ENCODE data around the gene OR1N2. TPM values are rescaled to one million over a fixed set of nuclear protein-coding genes. Genes with fewer than 3 reads are reported as not detected.

The OR1N2 gene
- total and polyA plus RNA-seq, 10 of the 15 experiments (the other 5 are each of a cell fraction or from before 2014, with no cell fraction given): 0.08 TPM; not detected in 9

- 46% methylated on average over 4 of the region's 4 CpGs for WGBS (ENCODE audit: insufficient coverage, insufficient replicate concordance, low lambda C conversion rate, missing lambda C conversion rate)
- no peak overlapping the region for H3K9ac ChIP-seq (ENCODE audit: control insufficient read depth, insufficient read depth, low read length)
- POLR2A ChIA-PET: no interaction called here
- DNase-seq (ENCODE audit: low read depth, low spot score) (no peak), FAIRE-seq (no peak), ATAC-seq (no peak)
- no peak overlapping the region for H3K27ac ChIP-seq (ENCODE audit: control insufficient read depth, insufficient read depth)
- no peaks in the 10 kb centered on the region for H3K9me3 ChIP-seq (replicated peaks; ENCODE audit: control insufficient read depth, insufficient read depth, low read length)
- no peaks in the 10 kb centered on the region for H3K36me3 ChIP-seq (ENCODE audit: control insufficient read depth in 2 of 2, insufficient read depth in 2 of 2, low read length in 1 of 2)
- RAD21 ChIA-PET (ENCODE audit: unreplicated experiment): no interaction called here
- H3K4me1 ChIP-seq (ENCODE audit: control insufficient read depth, insufficient read depth, low read length): no peaks in the 10 kb centered on the region
- H2AFZ ChIP-seq (ENCODE audit: control insufficient read depth, low read depth, low read length): no peak overlapping the region
- no peaks in the 10 kb centered on the region for H4K20me1 ChIP-seq (ENCODE audit: control insufficient read depth, insufficient read depth)
- TF ChIP-seq ZNF384 (IDR thresholded peaks at IDR 0.05; ENCODE audit: borderline replicate concordance, low read depth, low read length): no peak
- no peak for TF ChIP-seq SRF (IDR thresholded peaks at IDR 0.05; ENCODE audit: low read depth in 2 of 2, low read length in 2 of 2)
- no peak for TF ChIP-seq FOXK2 (IDR thresholded peaks at IDR 0.05)
- TF ChIP-seq ATF7 (IDR thresholded peaks at IDR 0.05; ENCODE audit: low read depth): no peak
- TF ChIP-seq RFX5 (IDR thresholded peaks at IDR 0.05; ENCODE audit: low read depth, low read length): no peak
- no peak for TF ChIP-seq CBFB (IDR thresholded peaks at IDR 0.05; ENCODE audit: low read depth)
- no peak for TF ChIP-seq SREBF1 (IDR thresholded peaks at IDR 0.05; ENCODE audit: low read length)
- TF ChIP-seq PAX5 (IDR thresholded peaks at IDR 0.05; ENCODE audit: borderline replicate concordance, low read depth, low read length): no peak
- no peak for TF ChIP-seq TAF1 (IDR thresholded peaks at IDR 0.05; ENCODE audit: borderline replicate concordance, low read depth, low read length)
- TF ChIP-seq CEBPZ (IDR thresholded peaks at IDR 0.05; ENCODE audit: low read depth, low read length): no peak
- TF ChIP-seq, protein P1, sequence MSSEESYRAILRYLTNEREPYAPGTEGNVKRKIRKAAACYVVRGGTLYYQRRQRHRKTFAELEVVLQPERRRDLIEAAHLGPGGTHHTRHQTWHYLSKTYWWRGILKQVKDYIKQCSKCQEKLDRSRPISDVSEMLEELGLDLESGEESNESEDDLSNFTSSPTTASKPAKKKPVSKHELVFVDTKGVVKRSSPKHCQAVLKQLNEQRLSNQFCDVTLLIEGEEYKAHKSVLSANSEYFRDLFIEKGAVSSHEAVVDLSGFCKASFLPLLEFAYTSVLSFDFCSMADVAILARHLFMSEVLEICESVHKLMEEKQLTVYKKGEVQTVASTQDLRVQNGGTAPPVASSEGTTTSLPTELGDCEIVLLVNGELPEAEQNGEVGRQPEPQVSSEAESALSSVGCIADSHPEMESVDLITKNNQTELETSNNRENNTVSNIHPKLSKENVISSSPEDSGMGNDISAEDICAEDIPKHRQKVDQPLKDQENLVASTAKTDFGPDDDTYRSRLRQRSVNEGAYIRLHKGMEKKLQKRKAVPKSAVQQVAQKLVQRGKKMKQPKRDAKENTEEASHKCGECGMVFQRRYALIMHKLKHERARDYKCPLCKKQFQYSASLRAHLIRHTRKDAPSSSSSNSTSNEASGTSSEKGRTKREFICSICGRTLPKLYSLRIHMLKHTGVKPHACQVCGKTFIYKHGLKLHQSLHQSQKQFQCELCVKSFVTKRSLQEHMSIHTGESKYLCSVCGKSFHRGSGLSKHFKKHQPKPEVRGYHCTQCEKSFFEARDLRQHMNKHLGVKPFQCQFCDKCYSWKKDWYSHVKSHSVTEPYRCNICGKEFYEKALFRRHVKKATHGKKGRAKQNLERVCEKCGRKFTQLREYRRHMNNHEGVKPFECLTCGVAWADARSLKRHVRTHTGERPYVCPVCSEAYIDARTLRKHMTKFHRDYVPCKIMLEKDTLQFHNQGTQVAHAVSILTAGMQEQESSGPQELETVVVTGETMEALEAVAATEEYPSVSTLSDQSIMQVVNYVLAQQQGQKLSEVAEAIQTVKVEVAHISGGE (CRISPR knock-in tag; IDR thresholded peaks at IDR 0.05): no peak
- no peak for TF ChIP-seq BHLHE40 (IDR thresholded peaks at IDR 0.05; ENCODE audit: borderline replicate concordance in 1 of 2, low read depth in 2 of 2, low read length in 1 of 2)
- TF ChIP-seq, protein P2, sequence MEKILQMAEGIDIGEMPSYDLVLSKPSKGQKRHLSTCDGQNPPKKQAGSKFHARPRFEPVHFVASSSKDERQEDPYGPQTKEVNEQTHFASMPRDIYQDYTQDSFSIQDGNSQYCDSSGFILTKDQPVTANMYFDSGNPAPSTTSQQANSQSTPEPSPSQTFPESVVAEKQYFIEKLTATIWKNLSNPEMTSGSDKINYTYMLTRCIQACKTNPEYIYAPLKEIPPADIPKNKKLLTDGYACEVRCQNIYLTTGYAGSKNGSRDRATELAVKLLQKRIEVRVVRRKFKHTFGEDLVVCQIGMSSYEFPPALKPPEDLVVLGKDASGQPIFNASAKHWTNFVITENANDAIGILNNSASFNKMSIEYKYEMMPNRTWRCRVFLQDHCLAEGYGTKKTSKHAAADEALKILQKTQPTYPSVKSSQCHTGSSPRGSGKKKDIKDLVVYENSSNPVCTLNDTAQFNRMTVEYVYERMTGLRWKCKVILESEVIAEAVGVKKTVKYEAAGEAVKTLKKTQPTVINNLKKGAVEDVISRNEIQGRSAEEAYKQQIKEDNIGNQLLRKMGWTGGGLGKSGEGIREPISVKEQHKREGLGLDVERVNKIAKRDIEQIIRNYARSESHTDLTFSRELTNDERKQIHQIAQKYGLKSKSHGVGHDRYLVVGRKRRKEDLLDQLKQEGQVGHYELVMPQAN (conservative IDR thresholded peaks at IDR 0.05): no peak
- no peak for TF ChIP-seq NFIC (IDR thresholded peaks at IDR 0.05; ENCODE audit: low read depth, low read length)
- intact Hi-C loops (cut with micrococcal nuclease; ENCODE audit: unreplicated experiment) (no loop called here), in situ Hi-C loops (cut with MboI) (no loop called here)
- CTCF ChIA-PET: no interaction called here
- no peak overlapping the region for H3K4me2 ChIP-seq (ENCODE audit: control insufficient read depth, insufficient read depth)
- SMC1A ChIA-PET (ENCODE audit: uncharacterized antibody, unreplicated experiment): no interaction called here
- H3K4me3 ChIP-seq: no peak overlapping the region
- no peaks in the 10 kb centered on the region for H3K27me3 ChIP-seq (replicated peaks in 1 of 2; ENCODE audit: control insufficient read depth in 2 of 2, insufficient read depth in 2 of 2, low read length in 1 of 2)
- no peaks in the 10 kb centered on the region for H3K79me2 ChIP-seq (ENCODE audit: control insufficient read depth, insufficient read depth, low read length)
- BruUV-seq (replicated peaks): no TSS peak
These were observed 15.0 kb downstream of the OR1N2 start for GRCh38 chr9:122567901-122568300.

Measured in GM12878 (cell line).